K562 (cell line): ENCODE results near the gene TICRR. TPM values are rescaled to one million over a fixed set of nuclear protein-coding genes. Genes with fewer than 3 reads are reported as not detected.

ENCODE experiments used
- TEAD4 ChIP-seq, 2 experiments: sonication (generic) in 1 of 2; formaldehyde crosslinking in 1 of 2; IDR thresholded peaks; 2 replicates each; pipeline versions ENCODE4 v1.6.1 to v1.8.0; 2012 to 2022; ENCODE audit warnings: borderline replicate concordance in 1 of 2, inconsistent platforms in 1 of 2, low read length in 1 of 2, mild to moderate bottlenecking in 1 of 2, missing genetic modification reagents in 1 of 2
- ZNF217 ChIP-seq: sonication (generic); formaldehyde crosslinking; IDR thresholded peaks from 2 replicates; pipeline ENCODE4 v1.8.0; 2022; ENCODE audit warnings: mild to moderate bottlenecking, missing genetic modification reagents
- polyA plus RNA-seq, 8 experiments: library from polyadenylated mRNA; depleted of rRNA in 4 of 8; stranded (reverse) in 5 of 8; unstranded in 3 of 8; fragments of >200 nt; fragmentation: Nextera tagmentation in 2 of 8; fragmentation: Illumina TruSeq in 1 of 8; extraction: Ambion mirVana in 2 of 8; extraction: Trizol in 1 of 8; gene quantifications; 2 replicates each; pipeline versions ENCODE4 v1.2.1 to v1.2.3, GENCODE V29; 2011 to 2014; ENCODE audit warnings: inconsistent platforms in 1 of 8, missing spikeins in 1 of 8
- total RNA-seq, 7 experiments: library from RNA; depleted of rRNA in 6 of 7; stranded (reverse); fragments of >200 nt in 6 of 7; fragmentation: Illumina TruSeq in 2 of 7; extraction: Trizol in 2 of 7; gene quantifications; 2 replicates each; pipeline versions ENCODE4 v1.2.1 to v1.2.3, GENCODE V29; 2011 to 2021; ENCODE audit warnings: low replicate concordance in 1 of 7
- TF ChIP-seq, protein P1 (sequence below), 2 experiments: fragments of 450-650 bp; formaldehyde crosslinking in 1 of 2; IDR thresholded peaks; 2 replicates each; pipeline versions ENCODE4 v1.4.0 to v1.6.1; 2014 to 2020; ENCODE audit warnings: mild to moderate bottlenecking in 2 of 2, borderline replicate concordance in 1 of 2, low read depth in 1 of 2

Gene TICRR
- total and polyA plus RNA-seq, 9 of the 15 experiments (the other 6 are each of a cell fraction or from before 2014, with no cell fraction given) = 0.84 to 22.9 (median 13.7) TPM

DNA sequence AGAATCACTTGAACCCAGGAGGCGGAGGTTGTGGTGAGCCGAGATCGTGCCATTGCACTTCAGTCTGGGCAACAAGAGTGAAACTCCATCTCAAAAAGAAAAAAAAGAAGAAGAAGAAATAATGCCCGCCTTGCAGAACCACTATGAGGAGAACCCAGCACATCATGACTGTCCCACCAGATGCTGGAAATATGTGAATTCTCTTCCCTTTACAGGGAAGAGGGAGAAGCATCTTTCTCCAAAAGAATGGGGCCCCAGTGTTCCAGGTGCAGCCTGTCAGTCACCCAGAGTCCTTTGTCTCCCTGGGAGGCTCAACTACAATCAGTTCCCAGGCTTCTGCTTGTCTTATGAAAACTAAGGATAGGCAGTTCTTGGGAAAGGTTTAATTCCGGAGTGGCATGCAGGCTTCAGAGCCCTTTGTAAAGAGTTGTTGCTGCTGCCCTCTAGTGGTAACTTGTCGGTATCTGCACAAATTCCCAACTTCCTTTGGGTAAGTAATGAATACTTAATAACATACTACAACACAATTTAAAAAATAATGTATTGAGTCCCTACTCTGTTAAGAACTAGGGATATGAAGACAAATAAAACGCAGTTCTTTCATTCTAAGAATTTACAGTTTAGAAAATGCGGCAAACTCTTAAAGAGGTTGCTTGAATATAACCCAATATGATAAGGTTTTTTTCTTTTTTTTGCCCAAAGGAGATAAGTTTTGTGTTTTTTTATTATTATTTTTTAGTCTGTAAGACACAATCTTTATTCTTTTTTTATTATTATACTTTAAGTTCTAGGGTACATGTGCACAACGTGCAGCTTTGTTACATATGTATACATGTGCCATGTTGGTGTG, 18.6 kb upstream of the TICRR start (continued):
- TF ChIP-seq, protein P1, sequence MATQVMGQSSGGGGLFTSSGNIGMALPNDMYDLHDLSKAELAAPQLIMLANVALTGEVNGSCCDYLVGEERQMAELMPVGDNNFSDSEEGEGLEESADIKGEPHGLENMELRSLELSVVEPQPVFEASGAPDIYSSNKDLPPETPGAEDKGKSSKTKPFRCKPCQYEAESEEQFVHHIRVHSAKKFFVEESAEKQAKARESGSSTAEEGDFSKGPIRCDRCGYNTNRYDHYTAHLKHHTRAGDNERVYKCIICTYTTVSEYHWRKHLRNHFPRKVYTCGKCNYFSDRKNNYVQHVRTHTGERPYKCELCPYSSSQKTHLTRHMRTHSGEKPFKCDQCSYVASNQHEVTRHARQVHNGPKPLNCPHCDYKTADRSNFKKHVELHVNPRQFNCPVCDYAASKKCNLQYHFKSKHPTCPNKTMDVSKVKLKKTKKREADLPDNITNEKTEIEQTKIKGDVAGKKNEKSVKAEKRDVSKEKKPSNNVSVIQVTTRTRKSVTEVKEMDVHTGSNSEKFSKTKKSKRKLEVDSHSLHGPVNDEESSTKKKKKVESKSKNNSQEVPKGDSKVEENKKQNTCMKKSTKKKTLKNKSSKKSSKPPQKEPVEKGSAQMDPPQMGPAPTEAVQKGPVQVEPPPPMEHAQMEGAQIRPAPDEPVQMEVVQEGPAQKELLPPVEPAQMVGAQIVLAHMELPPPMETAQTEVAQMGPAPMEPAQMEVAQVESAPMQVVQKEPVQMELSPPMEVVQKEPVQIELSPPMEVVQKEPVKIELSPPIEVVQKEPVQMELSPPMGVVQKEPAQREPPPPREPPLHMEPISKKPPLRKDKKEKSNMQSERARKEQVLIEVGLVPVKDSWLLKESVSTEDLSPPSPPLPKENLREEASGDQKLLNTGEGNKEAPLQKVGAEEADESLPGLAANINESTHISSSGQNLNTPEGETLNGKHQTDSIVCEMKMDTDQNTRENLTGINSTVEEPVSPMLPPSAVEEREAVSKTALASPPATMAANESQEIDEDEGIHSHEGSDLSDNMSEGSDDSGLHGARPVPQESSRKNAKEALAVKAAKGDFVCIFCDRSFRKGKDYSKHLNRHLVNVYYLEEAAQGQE (IDR thresholded peaks at IDR 0.05; ENCODE audit: borderline replicate concordance) = peak; percentile 39; the same call in 1 of the 2 replicates
- TF ChIP-seq, protein P1 (CRISPR knock-in tag; IDR thresholded peaks at IDR 0.05; ENCODE audit: low read depth) = no peak
- TF ChIP-seq ZNF217 = no peak
- TF ChIP-seq TEAD4 (IDR thresholded peaks at IDR 0.05; ENCODE audit: low read length) = peak; percentile 19; the same call in 1 of the 2 replicates
- no peak for TF ChIP-seq TEAD4 (CRISPR knock-in tag; IDR thresholded peaks at IDR 0.05; ENCODE audit: borderline replicate concordance)
